ENCODE data around the gene SMYD4. TPM values are rescaled to one million over a fixed set of nuclear protein-coding genes. Genes with fewer than 3 reads are reported as not detected.

SMYD4 gene
- total RNA-seq, 1 experiment from 2014 or later: 32.1 TPM

- no peak for DNase-seq
- no peak overlapping the region for H3K4me3 Mint-ChIP-seq (ENCODE audit: unreplicated experiment)
- no peaks in the 10 kb centered on the region for H3K36me3 ChIP-seq (ENCODE audit: control insufficient read depth, insufficient read depth, low read length)
- no peak overlapping the region for H3K4me3 ChIP-seq (ENCODE audit: low read depth, low read length)
- no peaks in the 10 kb centered on the region for H3K9me3 Mint-ChIP-seq (ENCODE audit: unreplicated experiment)
- H3K4me1 ChIP-seq: no peaks in the 10 kb centered on the region; the same call in 1 of the 2 replicates
- H3K27ac Mint-ChIP-seq (ENCODE audit: unreplicated experiment): no peak overlapping the region
- no peaks in the 10 kb centered on the region for H3K9me3 ChIP-seq
- intact Hi-C loops (cut with micrococcal nuclease; ENCODE audit: unreplicated experiment): no loop called here
- POLR2A ChIA-PET: interaction anchor here (1.0 kb wide), 1 partner anchor 37 kb away, joined by 3 read pairs; no protein-coding TSS in a partner anchor
- no peaks in the 10 kb centered on the region for H3K4me1 Mint-ChIP-seq (ENCODE audit: low read depth, unreplicated experiment)
- peaks cover 11% of the 10 kb centered on the region for H3K36me3 Mint-ChIP-seq (ENCODE audit: insufficient read depth, unreplicated experiment)
- no TSS peak for BruUV-seq (replicated peaks)
- H3K27me3 Mint-ChIP-seq (ENCODE audit: insufficient read depth, unreplicated experiment): no peaks in the 10 kb centered on the region
- CTCF ChIA-PET: no interaction called here
- TF ChIP-seq CTCF (IDR thresholded peaks at IDR 0.05; ENCODE audit: insufficient read depth in 1 of 2, low read depth in 1 of 2, low read length in 1 of 2, severe bottlenecking in 1 of 2, unreplicated experiment in 1 of 2): no peak
- no peaks in the 10 kb centered on the region for H3K27me3 ChIP-seq (replicated peaks; ENCODE audit: control insufficient read depth, insufficient read depth, low read length)
Measured at GRCh38 chr17:1753767-1754429, 75.8 kb downstream of the SMYD4 start.

GRCh38 chr17:1752425-1753262, 77.1 kb downstream of the SMYD4 start:
- no peak for DNase-seq
- H3K4me1 ChIP-seq: peaks cover 3% of the 10 kb centered on the region
- H3K4me1 Mint-ChIP-seq (ENCODE audit: low read depth, unreplicated experiment): no peaks in the 10 kb centered on the region
- POLR2A ChIA-PET: interaction anchor here (0.5 kb wide), 1 partner anchor 16 kb away, joined by 5 read pairs; no protein-coding TSS in a partner anchor
- H3K9me3 ChIP-seq: no peaks in the 10 kb centered on the region
- no peaks in the 10 kb centered on the region for H3K27me3 ChIP-seq (replicated peaks; ENCODE audit: control insufficient read depth, insufficient read depth, low read length)
- intact Hi-C loops (cut with micrococcal nuclease; ENCODE audit: unreplicated experiment): no loop called here
- CTCF ChIA-PET: no interaction called here
- no peak overlapping the region for H3K4me3 ChIP-seq (ENCODE audit: low read depth, low read length)
- no TSS peak for BruUV-seq (replicated peaks)
- H3K4me3 Mint-ChIP-seq (ENCODE audit: unreplicated experiment): no peak overlapping the region
- no peaks in the 10 kb centered on the region for H3K36me3 ChIP-seq (ENCODE audit: control insufficient read depth, insufficient read depth, low read length)
- H3K36me3 Mint-ChIP-seq (ENCODE audit: insufficient read depth, unreplicated experiment): peaks cover 11% of the 10 kb centered on the region
- H3K27me3 Mint-ChIP-seq (ENCODE audit: insufficient read depth, unreplicated experiment): no peaks in the 10 kb centered on the region
- no peak for TF ChIP-seq CTCF (IDR thresholded peaks at IDR 0.05; ENCODE audit: insufficient read depth in 1 of 2, low read depth in 1 of 2, low read length in 1 of 2, severe bottlenecking in 1 of 2, unreplicated experiment in 1 of 2)
- H3K27ac Mint-ChIP-seq (ENCODE audit: unreplicated experiment): no peak overlapping the region
- no peaks in the 10 kb centered on the region for H3K9me3 Mint-ChIP-seq (ENCODE audit: unreplicated experiment)

GRCh38 chr17:1750628-1751027, 79.1 kb downstream of the SMYD4 start:
- H3K9me3 Mint-ChIP-seq (ENCODE audit: unreplicated experiment): no peaks in the 10 kb centered on the region
- DNase-seq: no peak
- peaks cover 3% of the 10 kb centered on the region for H3K36me3 ChIP-seq (ENCODE audit: control insufficient read depth, insufficient read depth, low read length)
- peaks cover 3% of the 10 kb centered on the region for H3K4me1 ChIP-seq
- BruUV-seq (replicated peaks): no TSS peak
- no peaks in the 10 kb centered on the region for H3K4me1 Mint-ChIP-seq (ENCODE audit: low read depth, unreplicated experiment)
- CTCF ChIA-PET: no interaction called here
- H3K27ac Mint-ChIP-seq (ENCODE audit: unreplicated experiment): no peak overlapping the region
- no peaks in the 10 kb centered on the region for H3K27me3 ChIP-seq (replicated peaks; ENCODE audit: control insufficient read depth, insufficient read depth, low read length)
- no peak overlapping the region for H3K4me3 Mint-ChIP-seq (ENCODE audit: unreplicated experiment)
- no peaks in the 10 kb centered on the region for H3K9me3 ChIP-seq
- peaks cover 11% of the 10 kb centered on the region for H3K36me3 Mint-ChIP-seq (ENCODE audit: insufficient read depth, unreplicated experiment)
- TF ChIP-seq CTCF (IDR thresholded peaks at IDR 0.05; ENCODE audit: insufficient read depth in 1 of 2, low read depth in 1 of 2, low read length in 1 of 2, severe bottlenecking in 1 of 2, unreplicated experiment in 1 of 2): no peak
- POLR2A ChIA-PET: interaction anchor here (0.7 kb wide), 1 partner anchor 14 kb away, joined by 3 read pairs; no protein-coding TSS in a partner anchor
- no peak overlapping the region for H3K4me3 ChIP-seq (ENCODE audit: low read depth, low read length)
- intact Hi-C loops (cut with micrococcal nuclease; ENCODE audit: unreplicated experiment): no loop called here
- no peaks in the 10 kb centered on the region for H3K27me3 Mint-ChIP-seq (ENCODE audit: insufficient read depth, unreplicated experiment)

Data from Caco-2 (cell line).